ENCODE measurements around the gene ZFAND3.

DNA sequence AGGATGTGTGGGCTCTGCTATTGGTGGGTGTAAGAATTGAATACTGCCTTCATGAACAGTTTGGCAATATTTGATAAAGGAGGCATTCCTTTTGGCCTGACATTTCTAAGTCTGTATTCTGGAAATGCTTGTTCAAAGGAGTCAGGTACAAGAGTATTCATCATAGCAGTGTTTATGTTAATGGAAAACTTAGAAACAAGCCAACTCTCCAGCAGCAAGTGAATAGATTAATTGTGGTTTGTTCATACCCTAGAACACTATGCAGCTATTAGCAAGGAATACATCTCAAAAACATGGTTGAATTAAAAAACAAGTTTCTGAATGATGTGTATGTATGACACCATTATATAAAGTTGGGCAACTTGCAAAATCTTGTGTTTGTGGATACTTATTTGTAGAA lies 195.8 kb downstream of the ZFAND3 start:
- TF ChIP-seq, protein P1, sequence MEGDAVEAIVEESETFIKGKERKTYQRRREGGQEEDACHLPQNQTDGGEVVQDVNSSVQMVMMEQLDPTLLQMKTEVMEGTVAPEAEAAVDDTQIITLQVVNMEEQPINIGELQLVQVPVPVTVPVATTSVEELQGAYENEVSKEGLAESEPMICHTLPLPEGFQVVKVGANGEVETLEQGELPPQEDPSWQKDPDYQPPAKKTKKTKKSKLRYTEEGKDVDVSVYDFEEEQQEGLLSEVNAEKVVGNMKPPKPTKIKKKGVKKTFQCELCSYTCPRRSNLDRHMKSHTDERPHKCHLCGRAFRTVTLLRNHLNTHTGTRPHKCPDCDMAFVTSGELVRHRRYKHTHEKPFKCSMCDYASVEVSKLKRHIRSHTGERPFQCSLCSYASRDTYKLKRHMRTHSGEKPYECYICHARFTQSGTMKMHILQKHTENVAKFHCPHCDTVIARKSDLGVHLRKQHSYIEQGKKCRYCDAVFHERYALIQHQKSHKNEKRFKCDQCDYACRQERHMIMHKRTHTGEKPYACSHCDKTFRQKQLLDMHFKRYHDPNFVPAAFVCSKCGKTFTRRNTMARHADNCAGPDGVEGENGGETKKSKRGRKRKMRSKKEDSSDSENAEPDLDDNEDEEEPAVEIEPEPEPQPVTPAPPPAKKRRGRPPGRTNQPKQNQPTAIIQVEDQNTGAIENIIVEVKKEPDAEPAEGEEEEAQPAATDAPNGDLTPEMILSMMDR (IDR thresholded peaks at IDR 0.05) = no peak
- TF ChIP-seq POLR2A (IDR thresholded peaks at IDR 0.05) = no peak

All from adrenal gland (tissue), 5 donors.